Naive thymus-derived CD4-positive, alpha-beta T cell (primary cell): ENCODE measurements around the gene NPHP4. TPM values are rescaled to one million over a fixed set of nuclear protein-coding genes. Genes with fewer than 3 reads are reported as not detected.
"Not testable (repeated sequence)": the region's sequence is repeated elsewhere in the genome, so short reads cannot be mapped to it uniquely, and the experiment has no call there.

Experiments used
- ATAC-seq: fragments of 150-1000 bp; cut with Tn5 transposase; 2 replicates; pipeline ENCODE4 v1.10.0; 2021; ENCODE audit warnings: mild to moderate bottlenecking, moderate library complexity
- CTCF ChIA-PET: fragments of 350-600 bp; sonication (Branson Sonifier 250); formaldehyde crosslinking; loops from one replicate; lab custom pipeline; 2021; ENCODE audit warnings: antibody characterized with exemption; lab: Charles Lee
- POLR2A ChIA-PET: fragments of 350-600 bp; sonication (Branson Sonifier 250); formaldehyde crosslinking; loops from one replicate; lab custom pipeline; 2021; ENCODE audit warnings: antibody characterized with exemption, inconsistent platforms; lab: Charles Lee
- DNase-seq, 9 donors: peaks; one replicate each; pipeline versions ENCODE4 v3.0.0 to v3.0.0-alpha.2; 2020 to 2022; ENCODE audit warnings: mixed read lengths in 1 of 9
- H3K27ac ChIP-seq: one replicate; pipeline ENCODE4 v1.7.0; 2013; ENCODE audit warnings: mild to moderate bottlenecking, low read depth, low read length, moderate library complexity
- H3K27me3 ChIP-seq, 2 donors: one replicate each; pipeline ENCODE4 v1.7.0; 2013; ENCODE audit warnings: low read length in 2 of 2, mild to moderate bottlenecking in 2 of 2, moderate library complexity in 2 of 2; ENCODE audit not compliant: control insufficient read depth in 2 of 2, insufficient read depth in 2 of 2
- H3K36me3 ChIP-seq, 3 experiments: 1 replicate in 2 of 3; 2 replicates in 1 of 3; pipeline ENCODE4 v1.7.0; 2013; ENCODE audit warnings: low read length in 3 of 3, mild to moderate bottlenecking in 3 of 3, moderate library complexity in 1 of 3; ENCODE audit not compliant: insufficient read depth in 3 of 3, control insufficient read depth in 2 of 3
- H3K4me1 ChIP-seq, 2 donors: one replicate each; pipeline ENCODE4 v1.7.0; 2013; ENCODE audit warnings: low read length in 2 of 2, mild to moderate bottlenecking in 2 of 2, moderate library complexity in 1 of 2; ENCODE audit not compliant: control insufficient read depth in 2 of 2, insufficient read depth in 2 of 2
- H3K4me3 ChIP-seq: 2 replicates; pipeline ENCODE4 v1.7.0; 2013; ENCODE audit warnings: mild to moderate bottlenecking, low read length
- H3K9me3 ChIP-seq, 3 experiments: 1 replicate in 2 of 3; 2 replicates in 1 of 3; pipeline ENCODE4 v1.7.0; 2013; ENCODE audit warnings: low read length in 3 of 3; ENCODE audit not compliant: control insufficient read depth in 2 of 3
- H3K27ac Mint-ChIP-seq, 9 donors: one replicate each; pipeline ENCODE4 v1.8.0; 2020 to 2022; ENCODE audit warnings: mixed read lengths in 9 of 9, mild to moderate bottlenecking in 8 of 9, moderate library complexity in 5 of 9, inconsistent platforms in 2 of 9
- H3K27me3 Mint-ChIP-seq, 5 donors: one replicate each; pipeline ENCODE4 v1.8.0; 2021 to 2022; ENCODE audit warnings: mixed read lengths in 5 of 5, mild to moderate bottlenecking in 1 of 5
- H3K36me3 Mint-ChIP-seq, 5 donors: one replicate each; pipeline ENCODE4 v1.8.0; 2020 to 2022; ENCODE audit warnings: mixed read lengths in 5 of 5, mild to moderate bottlenecking in 3 of 5, inconsistent platforms in 1 of 5
- H3K4me1 Mint-ChIP-seq, 7 donors: one replicate each; pipeline ENCODE4 v1.8.0; 2020 to 2022; ENCODE audit warnings: mixed read lengths in 7 of 7, mild to moderate bottlenecking in 3 of 7, inconsistent platforms in 1 of 7
- H3K4me3 Mint-ChIP-seq, 10 donors: one replicate each; pipeline ENCODE4 v1.8.0; 2020 to 2022; ENCODE audit warnings: mild to moderate bottlenecking in 10 of 10, mixed read lengths in 10 of 10, moderate library complexity in 6 of 10, inconsistent platforms in 2 of 10
- H3K9me3 Mint-ChIP-seq, 11 donors: one replicate each; pipeline ENCODE4 v1.8.0; 2020 to 2022; ENCODE audit warnings: mixed read lengths in 11 of 11, mild to moderate bottlenecking in 4 of 11, inconsistent platforms in 1 of 11, moderate library complexity in 1 of 11
- intact Hi-C, 2 donors: fragments of 100-400 bp; cut with micrococcal nuclease; formaldehyde crosslinking; loops; one replicate each; pipeline ENCODE4 v1.15.1; 2023
- polyA plus RNA-seq, 2 donors: library from polyadenylated mRNA; unstranded; fragments of 300-500 nt; fragmentation: Illumina TruSeq; gene quantifications; one replicate each; pipeline ENCODE4 v1.2.3, GENCODE V29; 2021
- total RNA-seq, 6 experiments: library from RNA in 5 of 6; stranded (reverse) in 5 of 6; gene quantifications; 1 replicate in 5 of 6; 2 replicates in 1 of 6; pipeline ENCODE4 v1.2.3 and lab custom pipeline; 2021 to 2026

NPHP4 gene
- total and polyA plus RNA-seq, 7 experiments from 2014 or later, result 0.40 to 20.6 (median 9.2) TPM

DNA sequence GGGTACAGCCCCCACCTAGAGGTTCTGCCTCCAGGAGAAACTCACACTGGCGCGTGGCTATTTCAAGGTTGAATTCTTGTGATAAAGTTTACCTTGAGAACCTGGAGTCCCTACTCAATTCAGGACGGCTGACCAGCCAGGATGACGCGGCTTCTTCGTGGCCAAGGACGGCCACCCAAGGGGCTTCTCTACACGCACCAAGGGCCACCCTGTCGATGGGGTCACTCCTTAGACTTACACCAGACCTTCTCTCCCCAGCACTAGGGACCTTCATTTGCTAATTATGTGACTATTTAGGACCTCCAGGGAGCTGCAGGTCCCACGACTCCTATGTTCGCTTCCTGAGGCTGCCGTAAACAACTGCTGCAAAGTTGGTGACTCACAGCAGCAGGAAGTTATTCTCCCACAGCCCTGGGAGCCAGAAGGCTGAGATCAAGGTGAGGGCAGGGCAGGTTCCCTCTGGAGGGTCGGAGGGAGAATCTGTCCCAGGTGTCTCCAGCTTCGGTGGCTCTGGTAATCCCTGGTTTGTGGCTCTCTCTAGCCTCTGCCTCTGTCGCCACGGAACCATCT is 135.9 kb downstream of the NPHP4 start:
- Mint-ChIP-seq H3K4me3 (no peak overlapping the region), H3K36me3 (peaks cover 0 to 10% (median 0%) of the 10 kb centered on the region in 5 donors), H3K27me3 (no peaks in the 10 kb centered on the region), H3K27ac (no peak overlapping the region), H3K4me1 (no peaks in the 10 kb centered on the region), H3K9me3 (peaks cover 0 to 1% (median 0%) of the 10 kb centered on the region in 11 donors)
- Histone ChIP-seq H3K9me3 (no peaks in the 10 kb centered on the region), H3K36me3 (no peaks in the 10 kb centered on the region), H3K27ac (no peak overlapping the region), H3K4me3 (no peak overlapping the region), H3K27me3 (no peaks in the 10 kb centered on the region), H3K4me1 (no peaks in the 10 kb centered on the region)
- intact Hi-C loops, result no loop called here
- CTCF ChIA-PET, result no interaction called here
- DNase-seq, result no peak
- POLR2A ChIA-PET, result no interaction called here
- ATAC-seq, result no peak

DNA sequence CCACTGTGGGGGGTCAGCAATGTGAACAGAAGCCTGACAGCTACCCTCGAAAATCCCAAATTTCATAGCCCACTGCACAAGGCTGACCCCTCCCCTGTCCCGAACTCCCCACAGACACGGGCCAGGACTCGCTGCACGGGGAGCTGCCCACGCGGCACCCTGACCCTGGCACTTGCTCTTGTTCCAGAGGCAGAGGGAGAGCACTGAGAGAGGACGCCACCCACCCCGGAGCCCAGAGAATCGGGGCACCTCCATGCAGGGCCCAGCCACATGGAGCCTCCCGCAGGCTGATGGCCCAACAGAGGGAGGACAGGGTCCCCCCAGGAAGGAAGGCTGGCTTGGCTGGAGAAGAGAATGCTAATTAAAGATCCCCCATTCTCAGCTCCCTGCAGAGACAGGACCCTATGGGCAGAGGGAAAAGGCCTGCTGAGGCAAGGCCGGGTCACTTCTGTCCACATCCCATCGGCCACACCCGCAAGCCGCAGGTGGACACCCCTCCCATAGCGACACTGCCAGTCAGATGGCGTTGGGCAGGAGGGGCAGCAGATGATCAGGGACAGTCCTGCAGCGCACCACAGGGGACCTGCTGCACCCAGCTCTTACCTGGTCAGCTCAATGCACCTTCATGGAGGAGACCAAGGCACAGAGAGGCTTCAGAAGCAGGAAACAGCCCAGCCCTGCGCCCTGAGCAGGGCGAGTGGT is 136.9 kb downstream of the NPHP4 start:
- Histone ChIP-seq H3K27ac (no peak overlapping the region), H3K9me3 (no peaks in the 10 kb centered on the region), H3K4me3 (no peak overlapping the region), H3K36me3 (no peaks in the 10 kb centered on the region), H3K27me3 (no peaks in the 10 kb centered on the region), H3K4me1 (no peaks in the 10 kb centered on the region)
- Mint-ChIP-seq H3K36me3 (peaks cover 0 to 3% (median 0%) of the 10 kb centered on the region in 5 donors), H3K4me3 (no peak overlapping the region), H3K27me3 (no peaks in the 10 kb centered on the region), H3K4me1 (no peaks in the 10 kb centered on the region), H3K9me3 (peaks cover 0 to 1% (median 0%) of the 10 kb centered on the region in 11 donors), H3K27ac (no peak overlapping the region)
- no peak for ATAC-seq
- DNase-seq, result no peak
- ChIA-PET POLR2A (no interaction called here), CTCF (no interaction called here)
- intact Hi-C loops, result no loop called here

DNA sequence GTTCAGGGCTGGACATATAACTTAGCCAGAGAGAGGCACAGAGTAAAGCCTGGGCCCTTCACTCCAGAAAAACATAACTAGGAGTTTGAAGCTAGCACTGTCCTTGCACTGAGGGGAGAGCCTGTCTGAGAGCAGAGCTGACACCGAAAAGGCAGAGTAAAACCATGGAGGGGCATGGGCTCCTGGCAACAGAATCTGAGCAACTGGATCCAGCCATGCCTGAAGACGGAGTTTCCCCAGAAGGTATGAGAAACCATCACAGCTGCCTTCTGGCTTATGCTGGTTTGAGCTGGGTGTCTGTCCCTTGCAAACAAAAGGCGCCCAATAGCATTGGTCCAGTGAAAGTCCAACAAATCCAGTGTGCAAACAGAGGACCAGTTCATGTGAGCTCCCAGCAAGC is 137.5 kb downstream of the NPHP4 start:
- no peaks in the 10 kb centered on the region for H3K9me3 ChIP-seq
- ATAC-seq (no peak), DNase-seq (no peak)
- H3K4me1 ChIP-seq, result no peaks in the 10 kb centered on the region
- no peaks in the 10 kb centered on the region for H3K27me3 ChIP-seq
- ChIA-PET POLR2A (no interaction called here), CTCF (no interaction called here)
- intact Hi-C loops, result no loop called here
- no peak overlapping the region for H3K4me3 ChIP-seq
- H3K27ac ChIP-seq, result no peak overlapping the region
- H3K36me3 ChIP-seq, result no peaks in the 10 kb centered on the region
- Mint-ChIP-seq H3K4me3 (no peak overlapping the region), H3K9me3 (peaks cover 0 to 1% (median 0%) of the 10 kb centered on the region in 11 donors), H3K27ac (no peak overlapping the region), H3K4me1 (no peaks in the 10 kb centered on the region), H3K27me3 (peaks cover 0 to 1% (median 0%) of the 10 kb centered on the region in 5 donors), H3K36me3 (no peaks in the 10 kb centered on the region)

DNA sequence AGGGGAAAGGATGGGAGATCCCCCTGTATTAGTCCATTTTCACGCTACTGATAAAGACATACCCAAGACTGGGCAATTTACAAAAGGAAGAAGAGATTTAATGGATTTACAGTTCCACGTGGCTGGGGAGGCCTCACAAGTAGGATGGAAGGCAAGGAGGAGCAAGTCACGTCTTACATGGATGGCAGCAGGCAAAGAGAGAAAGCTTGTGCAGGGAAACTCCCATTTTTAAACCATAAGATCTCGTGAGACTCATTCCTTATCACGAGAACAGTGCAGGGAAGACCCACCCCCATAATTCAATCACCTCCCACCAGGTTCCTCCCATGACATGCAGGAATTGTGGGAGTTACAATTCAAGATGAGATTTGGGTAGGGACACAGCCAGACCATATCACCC is 138.4 kb downstream of the NPHP4 start:
- H3K36me3 Mint-ChIP-seq, intact Hi-C loops, H3K9me3 Mint-ChIP-seq, CTCF ChIA-PET, H3K9me3 ChIP-seq, H3K4me1 ChIP-seq, DNase-seq, H3K27ac Mint-ChIP-seq, POLR2A ChIA-PET, H3K4me3 Mint-ChIP-seq, H3K4me3 ChIP-seq, H3K4me1 Mint-ChIP-seq, H3K27me3 Mint-ChIP-seq, ATAC-seq, H3K27me3 ChIP-seq, H3K36me3 ChIP-seq, H3K27ac ChIP-seq: not testable (repeated sequence)

DNA sequence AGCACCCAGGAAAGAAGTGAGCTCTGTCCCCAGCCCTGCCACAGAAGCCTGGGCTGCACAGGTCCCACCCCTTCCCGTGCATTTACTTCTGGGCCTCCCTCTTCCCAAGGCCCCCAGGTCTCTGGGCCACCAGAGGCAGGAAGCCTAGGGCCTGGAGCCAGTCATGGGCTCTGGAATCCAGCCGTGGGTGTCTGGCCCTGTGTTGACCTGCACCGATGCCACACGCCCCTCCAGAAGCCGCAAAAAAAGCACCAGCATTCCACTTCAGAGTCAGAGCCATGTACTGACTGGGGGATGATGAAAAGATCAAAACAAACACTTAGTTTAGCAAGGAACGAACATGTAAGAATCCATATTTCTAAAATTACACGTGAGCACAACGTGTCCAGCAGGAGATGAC is 141.7 kb downstream of the NPHP4 start:
- no peaks in the 10 kb centered on the region for H3K36me3 ChIP-seq
- Mint-ChIP-seq H3K9me3 (peaks cover 0 to 4% (median 0%) of the 10 kb centered on the region in 11 donors), H3K4me1 (no peaks in the 10 kb centered on the region), H3K27me3 (peaks cover 0 to 18% (median 8%) of the 10 kb centered on the region in 5 donors), H3K4me3 (no peak overlapping the region), H3K36me3 (no peaks in the 10 kb centered on the region), H3K27ac (no peak overlapping the region)
- intact Hi-C loops, result no loop called here
- no peak for DNase-seq
- H3K27me3 ChIP-seq, result no peaks in the 10 kb centered on the region
- no peaks in the 10 kb centered on the region for H3K9me3 ChIP-seq
- ATAC-seq, result no peak
- CTCF ChIA-PET, result no interaction called here
- H3K4me1 ChIP-seq, result no peaks in the 10 kb centered on the region
- POLR2A ChIA-PET, result no interaction called here
- H3K27ac ChIP-seq, result no peak overlapping the region
- H3K4me3 ChIP-seq, result no peak overlapping the region

DNA sequence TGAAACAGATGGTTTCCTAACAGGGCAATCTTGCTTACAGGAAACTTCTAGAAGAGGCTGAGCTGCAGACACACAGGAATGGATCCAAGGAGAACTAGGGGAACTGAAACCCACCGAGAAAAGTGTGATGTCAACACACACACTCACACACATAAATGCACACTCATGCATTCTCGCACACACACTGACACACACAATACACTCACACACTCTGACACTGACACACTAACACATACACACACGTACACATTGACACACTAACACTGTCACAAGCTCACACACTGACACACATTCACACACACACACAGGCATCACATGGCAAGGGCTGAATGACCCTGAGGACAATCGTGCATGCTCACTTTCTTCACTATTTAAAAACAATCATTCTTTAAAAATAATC is 142.7 kb downstream of the NPHP4 start:
- Mint-ChIP-seq H3K4me3 (no peak overlapping the region), H3K27ac (no peak overlapping the region), H3K27me3 (peaks cover 0 to 28% (median 8%) of the 10 kb centered on the region in 5 donors), H3K4me1 (no peaks in the 10 kb centered on the region), H3K36me3 (no peaks in the 10 kb centered on the region), H3K9me3 (peaks cover 0 to 4% (median 0%) of the 10 kb centered on the region in 11 donors)
- H3K9me3 ChIP-seq, result no peaks in the 10 kb centered on the region
- no peak for ATAC-seq
- POLR2A ChIA-PET, result no interaction called here
- no peaks in the 10 kb centered on the region for H3K4me1 ChIP-seq
- intact Hi-C loops, result no loop called here
- no peak overlapping the region for H3K4me3 ChIP-seq
- no peak overlapping the region for H3K27ac ChIP-seq
- CTCF ChIA-PET, result no interaction called here
- no peaks in the 10 kb centered on the region for H3K27me3 ChIP-seq
- no peaks in the 10 kb centered on the region for H3K36me3 ChIP-seq
- DNase-seq, result no peak
